ENCODE measurements around the gene ISM1.

Gene ISM1

DNA sequence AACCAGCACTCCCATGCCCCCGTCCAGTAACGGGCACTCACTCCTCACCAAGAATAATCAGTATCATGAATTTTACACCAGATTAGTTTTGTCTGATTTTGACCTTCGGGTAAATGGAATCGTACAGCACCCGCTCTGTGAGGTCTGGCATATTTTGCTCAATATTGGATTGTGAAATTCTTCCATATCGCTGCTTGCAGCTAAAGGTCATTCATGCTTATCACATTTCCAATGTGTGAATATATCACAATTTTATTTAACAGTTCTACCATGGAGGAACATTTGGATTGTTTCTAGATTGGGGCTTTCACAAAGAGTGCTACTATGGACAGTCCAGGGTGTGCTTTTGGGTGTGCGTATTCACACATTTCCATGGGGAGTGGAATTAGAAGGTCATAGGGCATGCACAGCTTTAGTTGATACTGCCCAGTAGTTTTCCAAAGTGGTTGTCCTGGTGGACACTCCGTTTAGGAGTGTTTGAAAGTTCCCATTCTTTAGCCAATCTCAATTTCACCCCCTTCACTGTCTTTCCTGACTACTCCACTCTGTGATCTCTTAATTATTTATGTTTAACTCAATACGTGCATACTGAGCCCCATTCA lies 86.6 kb downstream of the ISM1 start:
- TF ChIP-seq, protein P1, sequence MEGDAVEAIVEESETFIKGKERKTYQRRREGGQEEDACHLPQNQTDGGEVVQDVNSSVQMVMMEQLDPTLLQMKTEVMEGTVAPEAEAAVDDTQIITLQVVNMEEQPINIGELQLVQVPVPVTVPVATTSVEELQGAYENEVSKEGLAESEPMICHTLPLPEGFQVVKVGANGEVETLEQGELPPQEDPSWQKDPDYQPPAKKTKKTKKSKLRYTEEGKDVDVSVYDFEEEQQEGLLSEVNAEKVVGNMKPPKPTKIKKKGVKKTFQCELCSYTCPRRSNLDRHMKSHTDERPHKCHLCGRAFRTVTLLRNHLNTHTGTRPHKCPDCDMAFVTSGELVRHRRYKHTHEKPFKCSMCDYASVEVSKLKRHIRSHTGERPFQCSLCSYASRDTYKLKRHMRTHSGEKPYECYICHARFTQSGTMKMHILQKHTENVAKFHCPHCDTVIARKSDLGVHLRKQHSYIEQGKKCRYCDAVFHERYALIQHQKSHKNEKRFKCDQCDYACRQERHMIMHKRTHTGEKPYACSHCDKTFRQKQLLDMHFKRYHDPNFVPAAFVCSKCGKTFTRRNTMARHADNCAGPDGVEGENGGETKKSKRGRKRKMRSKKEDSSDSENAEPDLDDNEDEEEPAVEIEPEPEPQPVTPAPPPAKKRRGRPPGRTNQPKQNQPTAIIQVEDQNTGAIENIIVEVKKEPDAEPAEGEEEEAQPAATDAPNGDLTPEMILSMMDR (IDR thresholded peaks at IDR 0.05; ENCODE audit: control extremely low read depth, extremely low read depth, low read depth, missing control alignments) = no peak
- no peak for DNase-seq (ENCODE audit: extremely low spot score)
- CTCF ChIA-PET = interaction anchor here (1.5 kb wide), 1 partner anchor 17 kb away, joined by 4 read pairs; no protein-coding TSS in a partner anchor
- POLR2A ChIA-PET = no interaction called here

DNA sequence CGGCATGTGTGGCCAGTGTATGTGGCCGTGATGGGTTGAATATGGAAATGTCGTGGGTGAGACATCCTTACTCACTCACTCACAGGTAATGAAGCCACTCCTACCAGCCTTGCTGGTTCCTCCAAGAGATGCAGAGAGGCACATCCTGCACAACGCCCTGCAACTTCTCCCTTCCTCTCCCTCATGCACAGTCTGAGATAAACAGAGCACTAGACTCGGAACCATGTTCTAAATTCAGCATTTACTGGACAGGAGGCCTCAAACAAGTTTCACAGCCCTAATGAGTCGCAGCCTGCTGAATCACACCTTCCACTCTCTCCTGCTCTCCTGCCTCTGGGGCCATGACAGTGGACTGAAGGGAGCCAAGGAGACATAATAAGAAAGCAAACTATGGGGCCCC lies 91.2 kb downstream of the ISM1 start:
- POLR2A ChIA-PET = no interaction called here
- CTCF ChIA-PET = interaction anchor here (1.3 to 2.8 kb wide), 3 partner anchors 10 to 234 kb away, joined by 3 to 13 read pairs (median 6); no protein-coding TSS in a partner anchor
- TF ChIP-seq, protein P1 (IDR thresholded peaks at IDR 0.05; ENCODE audit: control extremely low read depth, extremely low read depth, low read depth, missing control alignments) = no peak
- no peak for DNase-seq (ENCODE audit: extremely low spot score)

DNA sequence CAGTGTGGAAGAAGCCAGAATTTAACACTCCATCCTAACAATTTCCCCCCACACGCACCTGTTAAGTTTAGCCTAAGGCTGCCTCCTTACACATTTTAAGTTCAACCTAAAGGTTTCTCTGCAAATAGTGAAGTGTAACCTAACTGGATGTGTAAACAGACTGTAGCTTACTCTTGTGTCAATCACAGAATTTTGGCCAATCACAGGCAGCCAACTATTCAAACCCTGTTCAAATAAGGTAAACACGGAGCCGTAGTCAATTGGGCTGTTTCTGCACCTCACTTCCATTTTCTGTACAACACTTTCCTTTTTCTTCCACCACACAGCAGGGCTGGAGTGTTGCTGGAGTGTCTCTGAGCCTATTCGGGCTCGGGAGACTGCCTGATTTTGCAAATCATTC lies 92.1 kb downstream of the ISM1 start:
- CTCF ChIA-PET = interaction anchor here (1.3 to 1.6 kb wide), 2 partner anchors 9 to 233 kb away, joined by 3 to 6 read pairs; no protein-coding TSS in a partner anchor
- TF ChIP-seq, protein P1 (IDR thresholded peaks at IDR 0.05; ENCODE audit: control extremely low read depth, extremely low read depth, low read depth, missing control alignments) = no peak
- POLR2A ChIA-PET = no interaction called here
- DNase-seq (ENCODE audit: extremely low spot score) = no peak

DNA sequence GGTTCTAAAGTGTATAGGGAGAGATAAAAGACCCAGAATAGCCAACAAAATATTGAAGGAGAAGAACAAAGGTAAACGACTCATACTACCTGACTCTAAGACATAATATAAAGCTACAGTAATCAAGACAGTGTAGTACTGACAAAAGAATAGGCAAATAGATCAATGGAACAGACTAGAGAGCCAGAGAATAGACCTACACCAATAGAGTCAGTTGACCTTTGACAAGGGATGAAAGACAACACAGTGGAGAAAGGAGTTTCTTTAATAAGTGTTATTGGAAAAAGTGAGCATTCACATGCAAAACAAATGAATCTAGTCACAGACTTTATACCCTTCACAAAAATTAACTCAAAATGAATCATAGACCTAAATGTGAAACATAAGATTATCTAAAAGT lies 96.4 kb downstream of the ISM1 start:
- TF ChIP-seq, protein P1 (IDR thresholded peaks at IDR 0.05; ENCODE audit: control extremely low read depth, extremely low read depth, low read depth, missing control alignments) = no peak
- POLR2A ChIA-PET = no interaction called here

DNA sequence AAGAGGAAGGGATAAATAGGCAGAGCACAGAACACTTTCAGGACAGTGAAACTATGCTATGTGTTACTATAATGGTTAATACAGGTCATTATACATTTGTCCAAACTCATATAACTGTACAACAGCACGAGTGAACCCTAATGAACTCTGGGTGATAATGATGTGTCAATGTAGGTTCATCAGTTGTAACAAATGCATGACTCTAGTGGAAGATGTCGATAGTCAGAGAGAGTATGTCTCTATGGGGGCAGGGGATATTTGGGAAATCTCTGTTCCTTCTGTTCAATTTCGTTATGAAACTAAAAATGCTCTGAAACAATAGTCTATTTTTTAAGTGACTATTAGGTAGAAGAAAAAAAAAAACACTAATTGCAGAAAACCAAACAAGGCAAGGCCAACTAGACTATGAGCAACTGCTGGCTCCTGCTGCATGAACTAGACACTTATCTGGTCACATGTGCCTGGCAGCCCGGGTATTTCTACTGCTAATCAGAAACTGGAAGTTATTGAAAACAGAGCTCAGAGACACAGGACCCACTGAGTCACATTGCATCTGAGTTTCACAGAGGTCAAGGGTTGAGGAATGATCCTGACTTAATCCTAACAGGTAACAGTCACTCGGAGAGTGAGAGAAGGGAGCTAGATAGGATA lies 97.9 kb downstream of the ISM1 start:
- CTCF ChIA-PET = interaction anchor here (1.0 to 2.3 kb wide), 4 partner anchors 17 to 469 kb away, joined by 3 to 5 read pairs (median 4); no protein-coding TSS in a partner anchor

More for the DNA sequence above, 96.4 kb downstream of the ISM1 start:
- no peak for DNase-seq (ENCODE audit: extremely low spot score)
- CTCF ChIA-PET = interaction anchor here (1.7 kb wide), 1 partner anchor 14 kb away, joined by 5 read pairs; no protein-coding TSS in a partner anchor

DNA sequence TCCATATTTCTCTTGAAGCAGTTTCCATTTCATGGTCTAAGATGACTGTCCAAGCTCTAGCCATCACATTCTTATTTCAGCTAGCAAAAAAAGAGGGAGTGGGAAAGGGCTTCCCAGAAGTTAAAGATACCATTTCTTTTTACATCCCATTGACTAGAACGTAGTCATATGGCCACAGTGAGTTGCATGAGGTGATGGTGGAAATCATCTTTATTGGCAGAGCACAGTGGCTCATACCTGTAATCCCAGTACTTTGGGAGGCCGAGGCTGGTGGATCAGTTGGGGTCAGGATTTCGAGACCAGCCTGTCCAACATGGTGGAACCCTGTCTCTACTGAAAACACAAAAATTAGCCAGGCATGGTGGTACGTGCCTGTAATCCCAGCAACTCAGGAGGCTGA lies 99.6 kb downstream of the ISM1 start:
- ChIA-PET CTCF (interaction anchor here (1.0 to 2.3 kb wide), 4 partner anchors 10 to 225 kb away, joined by 3 to 5 read pairs (median 4); no protein-coding TSS in a partner anchor), POLR2A (no interaction called here)
- no peak for DNase-seq (ENCODE audit: extremely low spot score)
- TF ChIP-seq, protein P1 (IDR thresholded peaks at IDR 0.05; ENCODE audit: control extremely low read depth, extremely low read depth, low read depth, missing control alignments) = no peak

More for the DNA sequence above, 97.9 kb downstream of the ISM1 start:
- POLR2A ChIA-PET = no interaction called here
- TF ChIP-seq, protein P1 (IDR thresholded peaks at IDR 0.05; ENCODE audit: control extremely low read depth, extremely low read depth, low read depth, missing control alignments) = no peak
- no peak for DNase-seq (ENCODE audit: extremely low spot score)
